Osteocyte (in vitro differentiated cells): Measurements from ENCODE around the gene NOA1. TPM values are rescaled to one million over a fixed set of nuclear protein-coding genes. Genes with fewer than 3 reads are reported as not detected.
"Not testable (repeated sequence)": the region's sequence is repeated elsewhere in the genome, so short reads cannot be mapped to it uniquely, and the experiment has no call there.

Source experiments
- DNase-seq: peaks from one replicate; pipeline ENCODE4 v3.0.0; 2021; ENCODE audit warnings: mixed read lengths; ENCODE audit not compliant: unreplicated experiment; ENCODE audit errors: extremely low spot score
- H3K27ac Mint-ChIP-seq: one replicate; pipeline ENCODE4 v1.8.0; 2021; ENCODE audit warnings: mild to moderate bottlenecking, mixed read lengths; ENCODE audit not compliant: unreplicated experiment
- H3K27me3 Mint-ChIP-seq: one replicate; pipeline ENCODE4 v1.8.0; 2021; ENCODE audit warnings: mixed read lengths; ENCODE audit not compliant: unreplicated experiment
- H3K36me3 Mint-ChIP-seq: one replicate; pipeline ENCODE4 v1.8.0; 2021; ENCODE audit warnings: mixed read lengths; ENCODE audit not compliant: unreplicated experiment
- H3K4me1 Mint-ChIP-seq: one replicate; pipeline ENCODE4 v1.8.0; 2021; ENCODE audit warnings: mixed read lengths; ENCODE audit not compliant: unreplicated experiment
- H3K4me3 Mint-ChIP-seq: one replicate; pipeline ENCODE4 v1.8.0; 2021; ENCODE audit warnings: mild to moderate bottlenecking, moderate library complexity, mixed read lengths; ENCODE audit not compliant: unreplicated experiment
- H3K9me3 Mint-ChIP-seq: one replicate; pipeline ENCODE4 v1.8.0; 2021; ENCODE audit warnings: mixed read lengths; ENCODE audit not compliant: unreplicated experiment
- total RNA-seq: library from RNA; stranded (reverse); gene quantifications from 2 replicates; pipeline ENCODE4 v1.2.1, GENCODE V29; 2021
- TF ChIP-seq, protein P1 (sequence below): fragments of 200-600 bp; sonication (generic); IDR thresholded peaks from 2 replicates; pipeline ENCODE4 v1.5.0; 2021; ENCODE audit warnings: antibody characterized with exemption, mild to moderate bottlenecking, moderate library complexity

The NOA1 gene
- total RNA-seq, 1 donor from 2014 or later = 21.6 TPM

DNA sequence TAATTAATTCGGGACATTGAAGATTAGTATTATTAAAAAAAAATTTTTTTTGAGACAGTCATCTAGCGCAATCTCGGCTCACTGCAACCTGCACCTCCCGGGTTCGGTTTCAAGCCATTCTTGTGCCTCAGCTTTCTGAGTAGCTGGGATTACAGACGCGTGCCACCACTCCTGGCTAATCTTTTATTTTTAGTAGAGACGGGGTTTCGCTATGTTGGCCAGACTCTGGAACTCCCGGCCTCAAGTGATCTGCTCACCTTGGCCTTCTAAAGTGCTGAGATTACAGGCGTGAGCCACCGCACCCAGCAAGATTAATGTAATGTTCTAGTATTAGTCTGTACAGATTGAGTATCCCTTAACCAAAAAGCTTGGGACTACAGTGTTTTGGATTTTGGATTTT, 37.0 kb downstream of the NOA1 start:
- TF ChIP-seq, protein P1, sequence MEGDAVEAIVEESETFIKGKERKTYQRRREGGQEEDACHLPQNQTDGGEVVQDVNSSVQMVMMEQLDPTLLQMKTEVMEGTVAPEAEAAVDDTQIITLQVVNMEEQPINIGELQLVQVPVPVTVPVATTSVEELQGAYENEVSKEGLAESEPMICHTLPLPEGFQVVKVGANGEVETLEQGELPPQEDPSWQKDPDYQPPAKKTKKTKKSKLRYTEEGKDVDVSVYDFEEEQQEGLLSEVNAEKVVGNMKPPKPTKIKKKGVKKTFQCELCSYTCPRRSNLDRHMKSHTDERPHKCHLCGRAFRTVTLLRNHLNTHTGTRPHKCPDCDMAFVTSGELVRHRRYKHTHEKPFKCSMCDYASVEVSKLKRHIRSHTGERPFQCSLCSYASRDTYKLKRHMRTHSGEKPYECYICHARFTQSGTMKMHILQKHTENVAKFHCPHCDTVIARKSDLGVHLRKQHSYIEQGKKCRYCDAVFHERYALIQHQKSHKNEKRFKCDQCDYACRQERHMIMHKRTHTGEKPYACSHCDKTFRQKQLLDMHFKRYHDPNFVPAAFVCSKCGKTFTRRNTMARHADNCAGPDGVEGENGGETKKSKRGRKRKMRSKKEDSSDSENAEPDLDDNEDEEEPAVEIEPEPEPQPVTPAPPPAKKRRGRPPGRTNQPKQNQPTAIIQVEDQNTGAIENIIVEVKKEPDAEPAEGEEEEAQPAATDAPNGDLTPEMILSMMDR = no peak
- H3K4me1 Mint-ChIP-seq = peaks cover 5% of the 10 kb centered on the region
- no peaks in the 10 kb centered on the region for H3K27me3 Mint-ChIP-seq
- no peak overlapping the region for H3K27ac Mint-ChIP-seq
- no peaks in the 10 kb centered on the region for H3K9me3 Mint-ChIP-seq
- H3K4me3 Mint-ChIP-seq = no peak overlapping the region
- peaks cover 28% of the 10 kb centered on the region for H3K36me3 Mint-ChIP-seq
- DNase-seq = peak; percentile 34

DNA sequence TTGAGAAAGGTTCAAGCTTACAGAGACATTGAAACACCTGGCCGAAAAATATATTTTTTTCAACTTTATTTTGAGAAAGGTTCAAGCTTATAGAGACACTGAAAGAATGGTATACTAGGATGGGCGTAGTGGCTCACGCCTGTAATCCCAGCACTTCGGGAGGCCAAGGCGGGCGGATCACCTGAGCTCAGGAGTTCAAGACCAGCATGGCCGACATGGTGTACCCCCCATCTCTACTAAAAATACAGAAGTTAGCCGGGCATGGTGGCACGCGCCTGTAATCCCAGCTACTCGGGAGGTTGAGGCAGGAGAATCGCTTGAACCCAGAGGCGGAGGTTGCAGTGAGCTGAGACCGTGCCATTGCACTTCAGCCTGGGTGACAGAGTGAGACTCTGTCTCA, 37.6 kb downstream of the NOA1 start:
- H3K27ac Mint-ChIP-seq, H3K4me1 Mint-ChIP-seq: not testable (repeated sequence)

DNA sequence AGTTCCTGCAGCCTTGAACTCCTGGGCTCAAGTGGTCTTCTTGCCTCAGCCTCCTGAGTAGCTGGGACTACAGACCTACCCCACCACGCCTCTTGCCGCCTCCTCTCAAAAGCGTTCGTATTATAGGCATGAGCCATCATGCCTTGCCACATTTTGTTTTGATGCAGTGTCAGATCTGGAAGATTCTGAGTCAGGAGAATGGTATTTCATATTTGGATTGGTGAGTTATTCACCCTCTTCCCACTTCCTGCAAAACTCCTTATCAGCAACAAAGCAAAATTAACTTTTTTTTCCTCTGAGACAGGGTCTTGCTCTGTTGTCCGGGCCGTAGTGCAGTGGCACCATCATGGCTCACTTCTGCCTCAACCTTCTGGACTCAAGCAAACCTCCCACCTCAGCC, 40.1 kb downstream of the NOA1 start:
- peaks cover 6% of the 10 kb centered on the region for H3K4me1 Mint-ChIP-seq
- peaks cover 37% of the 10 kb centered on the region for H3K36me3 Mint-ChIP-seq
- no peak overlapping the region for H3K4me3 Mint-ChIP-seq
- TF ChIP-seq, protein P1 = no peak
- no peaks in the 10 kb centered on the region for H3K9me3 Mint-ChIP-seq
- H3K27me3 Mint-ChIP-seq = no peaks in the 10 kb centered on the region
- no peak overlapping the region for H3K27ac Mint-ChIP-seq
- no peak for DNase-seq

More for the DNA sequence above, 37.6 kb downstream of the NOA1 start:
- H3K36me3 Mint-ChIP-seq = peaks cover 31% of the 10 kb centered on the region
- DNase-seq = peak; percentile 63
- not testable (repeated sequence) for H3K9me3 Mint-ChIP-seq, H3K27me3 Mint-ChIP-seq, H3K4me3 Mint-ChIP-seq

DNA sequence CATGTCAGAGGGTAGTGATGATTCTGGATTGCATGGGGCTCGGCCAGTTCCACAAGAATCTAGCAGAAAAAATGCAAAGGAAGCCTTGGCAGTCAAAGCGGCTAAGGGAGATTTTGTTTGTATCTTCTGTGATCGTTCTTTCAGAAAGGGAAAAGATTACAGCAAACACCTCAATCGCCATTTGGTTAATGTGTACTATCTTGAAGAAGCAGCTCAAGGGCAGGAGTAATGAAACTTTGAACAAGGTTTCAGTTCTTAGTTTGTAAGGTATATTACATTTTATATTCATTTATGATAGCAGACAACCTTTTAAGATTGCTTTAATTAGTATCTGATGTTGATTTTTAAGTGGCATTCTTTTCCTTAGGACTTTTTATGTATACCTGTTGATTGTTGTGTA, 45.5 kb downstream of the NOA1 start:
- peaks cover 4% of the 10 kb centered on the region for H3K9me3 Mint-ChIP-seq
- TF ChIP-seq, protein P1 = no peak

DNA sequence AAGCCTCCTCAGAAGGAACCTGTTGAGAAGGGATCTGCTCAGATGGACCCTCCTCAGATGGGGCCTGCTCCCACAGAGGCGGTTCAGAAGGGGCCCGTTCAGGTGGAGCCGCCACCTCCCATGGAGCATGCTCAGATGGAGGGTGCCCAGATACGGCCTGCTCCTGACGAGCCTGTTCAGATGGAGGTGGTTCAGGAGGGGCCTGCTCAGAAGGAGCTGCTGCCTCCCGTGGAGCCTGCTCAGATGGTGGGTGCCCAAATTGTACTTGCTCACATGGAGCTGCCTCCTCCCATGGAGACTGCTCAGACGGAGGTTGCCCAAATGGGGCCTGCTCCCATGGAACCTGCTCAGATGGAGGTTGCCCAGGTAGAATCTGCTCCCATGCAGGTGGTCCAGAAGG, 46.8 kb downstream of the NOA1 start:
- Mint-ChIP-seq H3K27me3 (no peaks in the 10 kb centered on the region), H3K4me3 (no peak overlapping the region), H3K27ac (no peak overlapping the region), H3K4me1 (peaks cover 2% of the 10 kb centered on the region), H3K36me3 (peaks cover 44% of the 10 kb centered on the region), H3K9me3 (peaks cover 4% of the 10 kb centered on the region)
- TF ChIP-seq, protein P1 = no peak
- peak; percentile 76 for DNase-seq

More for the DNA sequence above, 45.5 kb downstream of the NOA1 start:
- no peaks in the 10 kb centered on the region for H3K27me3 Mint-ChIP-seq
- H3K4me3 Mint-ChIP-seq = no peak overlapping the region
- no peak for DNase-seq
- H3K27ac Mint-ChIP-seq = no peak overlapping the region
- H3K4me1 Mint-ChIP-seq = peaks cover 2% of the 10 kb centered on the region
- peaks cover 47% of the 10 kb centered on the region for H3K36me3 Mint-ChIP-seq

DNA sequence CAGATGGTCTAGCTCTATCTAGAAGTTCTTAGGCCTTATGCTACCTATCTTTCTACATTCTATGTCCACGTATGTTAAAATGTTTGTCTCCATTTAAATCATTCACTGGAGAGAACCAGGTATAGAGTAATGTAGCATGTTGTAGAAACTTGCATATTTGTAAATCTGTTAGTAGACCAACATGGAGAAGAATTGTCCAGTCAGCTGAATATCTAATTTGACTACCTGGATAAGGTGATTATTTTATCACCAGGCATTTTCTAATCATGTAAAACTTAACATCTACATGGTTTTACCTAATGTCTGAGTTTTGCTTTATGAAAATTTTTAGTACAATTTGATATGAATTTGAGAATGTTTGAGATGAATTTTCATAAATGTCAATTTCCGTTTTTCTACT, 50.2 kb downstream of the NOA1 start:
- no peak overlapping the region for H3K27ac Mint-ChIP-seq

DNA sequence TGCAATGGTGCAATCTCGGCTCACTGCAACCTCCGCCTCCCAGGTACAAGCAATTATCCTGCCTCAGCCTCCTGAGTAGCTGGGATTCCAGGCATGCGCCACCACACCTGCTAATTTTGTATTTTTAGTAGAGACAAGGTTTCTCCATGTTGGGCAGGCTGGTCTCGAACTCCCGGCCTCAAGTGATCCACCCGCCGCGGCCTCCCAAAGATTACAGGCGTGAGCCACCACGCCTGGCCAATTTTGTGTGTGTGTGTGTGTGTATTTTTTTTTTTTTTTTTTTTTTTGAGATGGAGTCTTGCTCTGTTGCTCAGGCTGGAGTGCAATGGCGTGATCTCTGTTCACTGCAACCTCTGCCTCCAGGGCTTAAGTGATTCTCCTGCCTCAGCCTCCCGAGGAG, 62.4 kb downstream of the NOA1 start:
- not testable (repeated sequence) for H3K9me3 Mint-ChIP-seq
- DNase-seq = peak; percentile 23

More for the DNA sequence above, 50.2 kb downstream of the NOA1 start:
- Mint-ChIP-seq H3K4me3 (no peak overlapping the region), H3K4me1 (no peaks in the 10 kb centered on the region), H3K9me3 (peaks cover 4% of the 10 kb centered on the region), H3K27me3 (no peaks in the 10 kb centered on the region), H3K36me3 (peaks cover 52% of the 10 kb centered on the region)
- DNase-seq = no peak
- TF ChIP-seq, protein P1 = no peak

More for the DNA sequence above, 62.4 kb downstream of the NOA1 start:
- Mint-ChIP-seq H3K4me1 (peaks cover 35% of the 10 kb centered on the region), H3K36me3 (peaks cover 24% of the 10 kb centered on the region)
- H3K27me3 Mint-ChIP-seq, H3K4me3 Mint-ChIP-seq, H3K27ac Mint-ChIP-seq: not testable (repeated sequence)
